HG03558 (cell line): ENCODE results near the gene CRYBA4.

Experiments
- ATAC-seq: cut with Tn5 transposase; IDR thresholded peaks from one replicate; pipeline ENCODE4 v1.9.1; 2021; ENCODE audit warnings: moderate number of reproducible peaks; ENCODE audit not compliant: unreplicated experiment; ENCODE audit errors: extremely low read depth

CRYBA4 gene

GRCh38 chr22:26620197-26620596 is 1.6 kb upstream of the CRYBA4 start:
- no peak for ATAC-seq

GRCh38 chr22:26623984-26624383 is 2.2 kb downstream of the CRYBA4 start:
- no peak for ATAC-seq

GRCh38 chr22:26624803-26625202 is 3.0 kb downstream of the CRYBA4 start:
- ATAC-seq, result no peak

- no peak for ATAC-seq
Measured at GRCh38 chr22:26629988-26630761, 8.4 kb downstream of the CRYBA4 start.

- no peak for ATAC-seq
Measured at GRCh38 chr22:26631282-26631681, 9.5 kb downstream of the CRYBA4 start.

GRCh38 chr22:26632422-26633155 is 10.8 kb downstream of the CRYBA4 start:
- no peak for ATAC-seq

GRCh38 chr22:26634189-26634588 is 12.4 kb downstream of the CRYBA4 start:
- no peak for ATAC-seq

GRCh38 chr22:26635117-26635516 is 13.4 kb downstream of the CRYBA4 start:
- ATAC-seq, result no peak

GRCh38 chr22:26636296-26636695 is 14.5 kb downstream of the CRYBA4 start:
- ATAC-seq, result no peak

- no peak for ATAC-seq
Measured at GRCh38 chr22:26642465-26643417, 21.0 kb downstream of the CRYBA4 start.

- ATAC-seq, result no peak
Measured at GRCh38 chr22:26643418-26644100, 21.8 kb downstream of the CRYBA4 start.

- ATAC-seq, result no peak
Measured at GRCh38 chr22:26646158-26646557, 24.4 kb downstream of the CRYBA4 start.

- ATAC-seq, result no peak
Measured at GRCh38 chr22:26648011-26648497, 26.3 kb downstream of the CRYBA4 start.

- ATAC-seq, result no peak
Measured at GRCh38 chr22:26648528-26649388, 27.0 kb downstream of the CRYBA4 start.

- no peak for ATAC-seq
Measured at GRCh38 chr22:26650722-26651421, 29.1 kb downstream of the CRYBA4 start.

- ATAC-seq, result no peak
Measured at GRCh38 chr22:26651815-26652214, 30.1 kb downstream of the CRYBA4 start.

GRCh38 chr22:26656891-26657851 is 35.4 kb downstream of the CRYBA4 start, which contains the start of gene MIAT:
Gene MIAT (plus strand): TSS chr22:26657588.
- no peak for ATAC-seq
